C4-2B (cell line): ENCODE results near the gene SYMPK.

Source experiments
- ZFX ChIP-seq: fragments of 450-650 bp; IDR thresholded peaks from 2 replicates; pipeline ENCODE4 v1.6.1; 2017
- TF ChIP-seq, protein P1 (sequence below): fragments of 450-650 bp; conservative IDR thresholded peaks from 2 replicates; pipeline ENCODE4 v1.5.1; 2017; ENCODE audit warnings: mild to moderate bottlenecking

DNA sequence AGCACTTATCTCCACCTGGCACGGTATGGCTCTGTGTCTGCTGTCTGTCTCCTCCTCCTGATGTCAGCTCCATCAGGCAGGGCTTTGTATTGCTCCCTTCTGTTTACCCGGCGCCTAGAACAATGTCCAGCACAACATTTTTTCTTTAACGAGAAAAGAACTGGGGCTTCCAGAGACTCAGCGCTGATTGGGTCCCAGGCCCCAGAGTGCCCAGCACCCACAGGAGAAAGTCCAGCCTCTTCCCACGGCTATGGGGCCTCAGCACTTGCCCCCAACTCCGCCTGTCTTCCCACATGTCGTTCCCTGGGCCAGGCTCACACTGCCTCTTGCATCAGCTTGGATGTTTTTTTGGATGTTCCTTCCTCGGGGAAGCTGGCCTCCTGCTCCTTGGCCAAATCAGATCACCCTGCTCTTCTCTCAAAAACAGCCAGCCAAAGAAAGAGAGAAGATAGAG is 32.6 kb upstream of the SYMPK start:
- TF ChIP-seq, protein P1, sequence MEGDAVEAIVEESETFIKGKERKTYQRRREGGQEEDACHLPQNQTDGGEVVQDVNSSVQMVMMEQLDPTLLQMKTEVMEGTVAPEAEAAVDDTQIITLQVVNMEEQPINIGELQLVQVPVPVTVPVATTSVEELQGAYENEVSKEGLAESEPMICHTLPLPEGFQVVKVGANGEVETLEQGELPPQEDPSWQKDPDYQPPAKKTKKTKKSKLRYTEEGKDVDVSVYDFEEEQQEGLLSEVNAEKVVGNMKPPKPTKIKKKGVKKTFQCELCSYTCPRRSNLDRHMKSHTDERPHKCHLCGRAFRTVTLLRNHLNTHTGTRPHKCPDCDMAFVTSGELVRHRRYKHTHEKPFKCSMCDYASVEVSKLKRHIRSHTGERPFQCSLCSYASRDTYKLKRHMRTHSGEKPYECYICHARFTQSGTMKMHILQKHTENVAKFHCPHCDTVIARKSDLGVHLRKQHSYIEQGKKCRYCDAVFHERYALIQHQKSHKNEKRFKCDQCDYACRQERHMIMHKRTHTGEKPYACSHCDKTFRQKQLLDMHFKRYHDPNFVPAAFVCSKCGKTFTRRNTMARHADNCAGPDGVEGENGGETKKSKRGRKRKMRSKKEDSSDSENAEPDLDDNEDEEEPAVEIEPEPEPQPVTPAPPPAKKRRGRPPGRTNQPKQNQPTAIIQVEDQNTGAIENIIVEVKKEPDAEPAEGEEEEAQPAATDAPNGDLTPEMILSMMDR = no peak
- TF ChIP-seq ZFX = no peak
